DND-41 (cell line): ENCODE data around the gene POLR3G.
A peak's percentile ranks its signal among the peaks of the same experiment; 100 is the strongest.

Source experiments
- ATAC-seq: fragments of 200-7000 bp; cut with Tn5 transposase; 3 replicates; pipeline ENCODE4 v1.9.1; 2021; ENCODE audit warnings: low read depth; ENCODE audit not compliant: insufficient read depth
- DNase-seq: peaks from one replicate; pipeline ENCODE4 v3.0.0-alpha.2; 2020
- H2AFZ ChIP-seq: 2 replicates; pipeline ENCODE4 v1.6.0; 2012; ENCODE audit warnings: low read depth, low read length
- H3K27ac ChIP-seq: 2 replicates; pipeline ENCODE4 v1.5.1; 2012; ENCODE audit warnings: low read length, inconsistent platforms
- H3K27me3 ChIP-seq: fragments of 200-600 bp; sonication (generic); 2 replicates; pipeline ENCODE4 v1.6.0; 2012; ENCODE audit warnings: low read length, mild to moderate bottlenecking, inconsistent platforms; ENCODE audit not compliant: insufficient read depth, poor library complexity
- H3K36me3 ChIP-seq: 2 replicates; pipeline ENCODE4 v1.5.1; 2012; ENCODE audit warnings: low read length, inconsistent platforms; ENCODE audit not compliant: insufficient read depth
- H3K4me1 ChIP-seq: 2 replicates; pipeline ENCODE4 v1.5.1; 2012; ENCODE audit warnings: mild to moderate bottlenecking, low read length; ENCODE audit not compliant: insufficient read depth
- H3K4me2 ChIP-seq: 2 replicates; pipeline ENCODE4 v1.6.0; 2012; ENCODE audit warnings: mild to moderate bottlenecking, moderate library complexity, low read length, inconsistent platforms; ENCODE audit not compliant: insufficient read depth
- H3K4me3 ChIP-seq, 2 experiments: fragments of 200-600 bp in 1 of 2; shearing (Covaris generic) in 1 of 2; 2 replicates each; pipeline ENCODE4 v1.5.1; 2012 to 2016; ENCODE audit warnings: inconsistent platforms in 2 of 2, low read length in 2 of 2, mild to moderate bottlenecking in 2 of 2, low read depth in 1 of 2, moderate library complexity in 1 of 2
- H3K79me2 ChIP-seq: 2 replicates; pipeline ENCODE4 v1.6.0; 2012; ENCODE audit warnings: low read length, inconsistent platforms; ENCODE audit not compliant: insufficient read depth
- H3K9ac ChIP-seq: 2 replicates; pipeline ENCODE4 v1.6.0; 2012; ENCODE audit warnings: low read depth, mild to moderate bottlenecking, inconsistent platforms, low read length, moderate library complexity
- H3K9me3 ChIP-seq: 2 replicates; pipeline ENCODE4 v1.5.1; 2012; ENCODE audit warnings: low read length, moderate library complexity, mild to moderate bottlenecking, inconsistent platforms; ENCODE audit not compliant: insufficient read depth, severe bottlenecking
- H4K20me1 ChIP-seq: 2 replicates; pipeline ENCODE4 v1.6.0; 2012; ENCODE audit warnings: low read length; ENCODE audit not compliant: insufficient read depth
- EZH2 ChIP-seq: IDR thresholded peaks from 3 replicates; pipeline ENCODE4 v1.6.1; 2012; ENCODE audit warnings: borderline replicate concordance, low read depth, mild to moderate bottlenecking, moderate library complexity, low read length, inconsistent platforms; ENCODE audit not compliant: severe bottlenecking
- TF ChIP-seq, protein P1 (sequence below): IDR thresholded peaks from 2 replicates; pipeline ENCODE4 v1.5.1; 2012; ENCODE audit warnings: borderline replicate concordance, low read length, moderate library complexity, mild to moderate bottlenecking; ENCODE audit not compliant: poor library complexity, severe bottlenecking; ENCODE audit errors: extremely low read depth

Gene POLR3G

DNA sequence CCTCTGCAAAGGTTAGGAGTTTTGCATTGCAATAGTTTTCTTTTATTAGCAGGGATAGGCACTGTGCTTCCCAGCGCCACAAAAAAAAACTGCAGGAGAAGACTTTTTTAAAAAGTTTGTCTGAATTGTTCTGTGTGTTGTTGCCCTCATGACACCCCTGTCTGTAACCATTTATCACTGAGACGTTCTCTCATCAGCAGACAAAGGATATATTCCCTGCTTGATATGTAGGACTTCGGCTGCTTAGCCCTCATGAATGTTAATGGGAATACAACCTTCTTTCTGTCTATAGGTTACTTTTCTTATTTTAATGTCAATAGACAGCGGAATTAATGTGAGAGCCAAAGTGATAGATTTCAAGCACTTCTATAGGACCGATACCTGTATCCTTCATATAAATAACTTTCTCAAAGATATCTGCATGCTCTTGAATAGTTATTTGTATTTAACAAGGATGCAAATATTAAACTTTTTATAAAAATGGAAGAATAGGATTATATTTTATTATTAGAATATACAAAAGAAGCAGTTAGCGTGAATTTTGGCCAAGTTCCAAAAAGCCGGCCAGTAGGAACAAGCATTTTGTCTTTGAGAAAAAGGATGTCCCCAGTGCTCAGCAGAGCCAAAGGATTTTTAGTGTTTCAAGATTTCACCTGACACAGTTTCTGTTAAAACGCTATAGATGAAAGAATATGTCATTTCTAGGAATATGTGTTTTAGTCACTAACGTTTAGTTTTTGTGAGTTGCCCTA lies 56.2 kb downstream of the POLR3G start:
- no peak overlapping the region for H3K27ac ChIP-seq
- peak overlapping the region; percentile 74; the same call in 1 of the 2 replicates for H3K9ac ChIP-seq
- H3K4me3 ChIP-seq, result peak overlapping the region in 1 of 2 experiments; percentile 95; a peak in 1 of 4 replicates

DNA sequence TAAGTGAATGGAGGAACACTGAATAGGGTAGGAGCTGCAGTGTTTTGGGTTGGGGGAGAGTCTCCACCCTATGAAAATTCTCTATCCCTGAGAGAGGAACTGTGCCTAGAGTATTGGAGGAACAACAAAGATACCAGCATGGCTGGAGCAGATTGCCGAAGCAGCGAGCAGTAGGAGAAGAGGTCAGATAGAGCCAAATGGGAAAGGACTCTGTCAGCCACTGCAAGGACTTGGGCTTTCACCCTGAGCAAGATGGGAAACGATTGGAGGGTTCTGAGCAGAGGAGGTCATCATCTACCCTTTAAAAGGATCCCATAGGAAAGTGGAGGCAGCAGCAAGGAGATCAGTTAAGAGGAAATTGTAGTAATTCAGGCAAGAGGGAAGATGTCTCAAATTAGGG lies 59.1 kb downstream of the POLR3G start:
- Histone ChIP-seq H3K36me3 (no peaks in the 10 kb centered on the region; the same call in 1 of the 2 replicates), H3K4me2 (no peak overlapping the region), H4K20me1 (no peaks in the 10 kb centered on the region), H2AFZ (no peak overlapping the region), H3K4me1 (peaks cover 8% of the 10 kb centered on the region), H3K9me3 (no peaks in the 10 kb centered on the region), H3K9ac (no peak overlapping the region), H3K27ac (no peak overlapping the region), H3K27me3 (peaks cover 9% of the 10 kb centered on the region), H3K79me2 (peaks cover 6% of the 10 kb centered on the region), H3K4me3 (no peak overlapping the region)
- TF ChIP-seq EZH2, result no peak
- TF ChIP-seq, protein P1, sequence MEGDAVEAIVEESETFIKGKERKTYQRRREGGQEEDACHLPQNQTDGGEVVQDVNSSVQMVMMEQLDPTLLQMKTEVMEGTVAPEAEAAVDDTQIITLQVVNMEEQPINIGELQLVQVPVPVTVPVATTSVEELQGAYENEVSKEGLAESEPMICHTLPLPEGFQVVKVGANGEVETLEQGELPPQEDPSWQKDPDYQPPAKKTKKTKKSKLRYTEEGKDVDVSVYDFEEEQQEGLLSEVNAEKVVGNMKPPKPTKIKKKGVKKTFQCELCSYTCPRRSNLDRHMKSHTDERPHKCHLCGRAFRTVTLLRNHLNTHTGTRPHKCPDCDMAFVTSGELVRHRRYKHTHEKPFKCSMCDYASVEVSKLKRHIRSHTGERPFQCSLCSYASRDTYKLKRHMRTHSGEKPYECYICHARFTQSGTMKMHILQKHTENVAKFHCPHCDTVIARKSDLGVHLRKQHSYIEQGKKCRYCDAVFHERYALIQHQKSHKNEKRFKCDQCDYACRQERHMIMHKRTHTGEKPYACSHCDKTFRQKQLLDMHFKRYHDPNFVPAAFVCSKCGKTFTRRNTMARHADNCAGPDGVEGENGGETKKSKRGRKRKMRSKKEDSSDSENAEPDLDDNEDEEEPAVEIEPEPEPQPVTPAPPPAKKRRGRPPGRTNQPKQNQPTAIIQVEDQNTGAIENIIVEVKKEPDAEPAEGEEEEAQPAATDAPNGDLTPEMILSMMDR, result no peak
- DNase-seq (no peak), ATAC-seq (no peak)

More for the DNA sequence above, 56.2 kb downstream of the POLR3G start:
- Histone ChIP-seq H3K4me1 (peaks cover 30% of the 10 kb centered on the region), H3K27me3 (peaks cover 9% of the 10 kb centered on the region), H3K9me3 (no peaks in the 10 kb centered on the region), H3K79me2 (peaks cover 34% of the 10 kb centered on the region), H3K4me2 (peak overlapping the region; percentile 91), H2AFZ (peak overlapping the region; percentile 99; the same call in 1 of the 2 replicates), H3K36me3 (no peaks in the 10 kb centered on the region; the same call in 1 of the 2 replicates), H4K20me1 (no peaks in the 10 kb centered on the region)
- no peak for ATAC-seq
- TF ChIP-seq, protein P1, result no peak
- DNase-seq, result no peak

DNA sequence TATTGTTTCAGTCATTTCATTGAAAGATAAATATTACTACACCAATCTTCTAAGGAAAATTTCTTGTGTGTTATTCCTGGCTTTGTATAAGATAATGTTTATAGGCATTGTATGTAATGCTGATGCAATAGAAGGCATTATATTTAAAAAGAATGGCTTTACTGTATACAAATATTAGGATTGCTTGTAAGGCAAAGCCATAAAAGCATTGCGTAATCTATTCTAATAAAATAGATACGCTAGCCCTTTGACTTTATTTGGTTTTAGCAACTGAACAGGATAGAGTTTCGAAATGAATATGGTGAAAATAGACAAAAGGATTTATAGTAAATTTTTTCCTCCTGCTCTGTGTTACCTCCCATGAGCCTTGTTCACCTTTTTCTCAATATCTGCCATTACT lies 60.3 kb downstream of the POLR3G start:
- Histone ChIP-seq H3K4me3 (no peak overlapping the region), H4K20me1 (no peaks in the 10 kb centered on the region), H3K9me3 (no peaks in the 10 kb centered on the region), H3K9ac (no peak overlapping the region), H2AFZ (no peak overlapping the region), H3K36me3 (no peaks in the 10 kb centered on the region), H3K4me1 (peaks cover 8% of the 10 kb centered on the region), H3K79me2 (no peaks in the 10 kb centered on the region), H3K27me3 (peaks cover 9% of the 10 kb centered on the region), H3K27ac (no peak overlapping the region), H3K4me2 (no peak overlapping the region)
- ATAC-seq (no peak), DNase-seq (no peak)
- TF ChIP-seq, protein P1, result no peak
- no peak for TF ChIP-seq EZH2
